ENCODE measurements around the gene PAQR6. TPM values are rescaled to one million over a fixed set of nuclear protein-coding genes. Genes with fewer than 3 reads are reported as not detected.

The PAQR6 gene
- total and polyA plus RNA-seq, 10 of the 15 experiments (the other 5 are each of a cell fraction or from before 2014, with no cell fraction given): 0.42 to 4.5 (median 1.3) TPM

DNA sequence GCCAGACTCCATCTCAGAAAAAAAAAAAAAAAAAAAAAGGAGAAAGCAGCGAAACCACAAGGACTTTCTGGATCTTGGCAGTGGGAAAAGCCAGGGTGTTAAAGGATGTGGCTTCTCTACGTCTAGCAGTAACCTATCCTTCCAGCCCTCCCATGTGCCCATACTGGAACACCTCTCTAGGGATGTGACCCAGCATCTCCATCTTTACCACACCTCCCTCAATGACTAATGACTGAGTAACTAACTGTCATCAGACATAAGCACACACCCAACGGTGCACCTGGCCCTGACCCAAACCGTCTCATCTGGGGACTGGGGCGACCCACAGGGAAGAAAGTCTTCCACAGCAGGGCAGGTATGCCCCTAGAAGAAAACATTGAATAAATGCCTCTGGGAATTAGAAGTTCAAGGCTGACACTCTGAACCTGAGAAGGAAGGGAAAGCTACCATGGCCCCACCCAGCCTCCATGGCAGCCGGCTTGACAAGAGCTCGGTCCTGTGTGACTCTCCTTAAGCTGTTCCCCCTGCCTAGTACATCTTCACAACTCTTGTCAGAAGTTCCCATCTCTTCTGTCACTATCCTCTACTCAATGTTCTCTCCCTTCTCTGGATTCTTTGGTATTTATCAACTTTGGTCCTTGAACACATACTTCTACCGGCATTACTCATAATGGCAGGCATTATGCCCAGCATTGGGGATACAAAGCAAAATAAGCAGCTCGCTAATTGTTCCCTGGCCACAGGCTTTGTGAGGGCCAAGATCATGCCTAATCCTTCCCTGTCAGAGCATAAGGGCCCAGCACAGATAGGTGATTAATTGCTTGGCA, 14.8 kb upstream of the PAQR6 start:
- no peaks in the 10 kb centered on the region for H3K4me1 ChIP-seq (ENCODE audit: control insufficient read depth, insufficient read depth, low read length)
- peaks cover 55 to 60% of the 10 kb centered on the region in 2 experiments for H3K36me3 ChIP-seq (ENCODE audit: control insufficient read depth in 2 of 2, insufficient read depth in 2 of 2, low read length in 1 of 2)
- H3K27ac ChIP-seq (ENCODE audit: control insufficient read depth, insufficient read depth): no peak overlapping the region
- BruUV-seq (replicated peaks): no TSS peak
- DNase-seq (ENCODE audit: low read depth, low spot score) (no peak), ATAC-seq (no peak), FAIRE-seq (no peak)
- SMC1A ChIA-PET (ENCODE audit: uncharacterized antibody, unreplicated experiment): no interaction called here
- H4K20me1 ChIP-seq (ENCODE audit: control insufficient read depth, insufficient read depth): no peaks in the 10 kb centered on the region
- no peak overlapping the region for H3K4me3 ChIP-seq
- 93% methylated on average over 8 of the region's 9 CpGs for WGBS (ENCODE audit: insufficient coverage, insufficient replicate concordance, low lambda C conversion rate, missing lambda C conversion rate)
- POLR2A ChIA-PET: interaction anchor here (0.6 to 0.9 kb wide), 3 partner anchors 18 to 494 kb away, joined by 3 to 5 read pairs (median 3); no protein-coding TSS in a partner anchor
- RAD21 ChIA-PET (ENCODE audit: unreplicated experiment): no interaction called here
- no peak overlapping the region for H3K4me2 ChIP-seq (ENCODE audit: control insufficient read depth, insufficient read depth)
- H3K9ac ChIP-seq (ENCODE audit: control insufficient read depth, insufficient read depth, low read length): no peak overlapping the region
- intact Hi-C loops (cut with micrococcal nuclease; ENCODE audit: unreplicated experiment) (no loop called here), in situ Hi-C loops (cut with MboI) (no loop called here)
- H2AFZ ChIP-seq (ENCODE audit: control insufficient read depth, low read depth, low read length): no peak overlapping the region
- no peaks in the 10 kb centered on the region for H3K79me2 ChIP-seq (ENCODE audit: control insufficient read depth, insufficient read depth, low read length)
- TF ChIP-seq MEF2A (IDR thresholded peaks at IDR 0.05; ENCODE audit: insufficient read depth, low read depth, low read length) (no peak), POLR2A (IDR thresholded peaks at IDR 0.05; ENCODE audit: low read depth, low read length) (no peak), BCL3 (IDR thresholded peaks at IDR 0.05; ENCODE audit: borderline replicate concordance, insufficient read depth, low read depth, low read length, poor library complexity, severe bottlenecking) (peak; percentile 91)
- TF ChIP-seq, protein P1, sequence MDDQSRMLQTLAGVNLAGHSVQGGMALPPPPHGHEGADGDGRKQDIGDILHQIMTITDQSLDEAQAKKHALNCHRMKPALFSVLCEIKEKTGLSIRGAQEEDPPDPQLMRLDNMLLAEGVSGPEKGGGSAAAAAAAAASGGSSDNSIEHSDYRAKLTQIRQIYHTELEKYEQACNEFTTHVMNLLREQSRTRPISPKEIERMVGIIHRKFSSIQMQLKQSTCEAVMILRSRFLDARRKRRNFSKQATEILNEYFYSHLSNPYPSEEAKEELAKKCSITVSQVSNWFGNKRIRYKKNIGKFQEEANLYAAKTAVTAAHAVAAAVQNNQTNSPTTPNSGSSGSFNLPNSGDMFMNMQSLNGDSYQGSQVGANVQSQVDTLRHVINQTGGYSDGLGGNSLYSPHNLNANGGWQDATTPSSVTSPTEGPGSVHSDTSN (IDR thresholded peaks at IDR 0.05; ENCODE audit: insufficient replicate concordance, low read depth, low read length): peak; percentile 47
- CTCF ChIA-PET: no interaction called here
- H3K9me3 ChIP-seq (replicated peaks; ENCODE audit: control insufficient read depth, insufficient read depth, low read length): no peaks in the 10 kb centered on the region
- no peaks in the 10 kb centered on the region for H3K27me3 ChIP-seq (replicated peaks in 1 of 2; ENCODE audit: control insufficient read depth in 2 of 2, insufficient read depth in 2 of 2, low read length in 1 of 2)

All from GM12878 (cell line).